Lung (tissue), 12 donors: ENCODE data around the gene TPRG1. TPM values are rescaled to one million over a fixed set of nuclear protein-coding genes. Genes with fewer than 3 reads are reported as not detected.

Experiments used
- ATAC-seq: fragments of 200-7000 bp; cut with Tn5 transposase; one replicate; pipeline ENCODE4 v1.9.1; 2020; ENCODE audit warnings: moderate number of reproducible peaks; ENCODE audit not compliant: insufficient read depth, low FRiP score
- DNase-seq, 3 donors: peaks; one replicate each; pipeline ENCODE4 v3.0.0-alpha.2; 2013 to 2017
- H3K27ac ChIP-seq, 2 donors: one replicate each; pipeline ENCODE4 v1.5.1; 2013; ENCODE audit warnings: mild to moderate bottlenecking in 2 of 2, moderate library complexity in 2 of 2, control low read depth in 1 of 2, inconsistent platforms in 1 of 2, low read depth in 1 of 2, low read length in 1 of 2
- H3K27me3 ChIP-seq, 3 donors: one replicate each; pipeline ENCODE4 v1.5.1; 2013; ENCODE audit warnings: low read length in 2 of 3; ENCODE audit not compliant: control insufficient read depth in 3 of 3, insufficient read depth in 3 of 3
- H3K36me3 ChIP-seq, 4 donors: one replicate each; pipeline ENCODE4 v1.5.1; 2013; ENCODE audit warnings: low read length in 4 of 4, mild to moderate bottlenecking in 1 of 4, moderate library complexity in 1 of 4; ENCODE audit not compliant: control insufficient read depth in 4 of 4, insufficient read depth in 4 of 4
- H3K4me1 ChIP-seq, 5 donors: one replicate each; pipeline ENCODE4 v1.5.1; 2013; ENCODE audit warnings: low read length in 5 of 5, mild to moderate bottlenecking in 2 of 5, moderate library complexity in 1 of 5; ENCODE audit not compliant: control insufficient read depth in 5 of 5, insufficient read depth in 5 of 5
- H3K4me3 ChIP-seq: one replicate; pipeline ENCODE4 v1.5.1; 2013; ENCODE audit warnings: mild to moderate bottlenecking, control low read depth, moderate library complexity
- H3K9ac ChIP-seq, 2 donors: one replicate each; pipeline ENCODE4 v1.5.1; 2013; ENCODE audit warnings: low read length in 2 of 2, control low read depth in 1 of 2; ENCODE audit not compliant: insufficient read depth in 1 of 2
- H3K9me3 ChIP-seq, 4 donors: one replicate each; pipeline ENCODE4 v1.5.1; 2013; ENCODE audit warnings: low read length in 3 of 4, mild to moderate bottlenecking in 1 of 4, moderate library complexity in 1 of 4; ENCODE audit not compliant: control insufficient read depth in 4 of 4, insufficient read depth in 3 of 4
- WGBS, 2 donors: extraction: QIAGEN DNeasy Blood & Tissue Kit; methylation state at CpG; one replicate each; pipeline ENCODE4 v1.1.7; 2013; 5-methylcytosine and 5-hydroxymethylcytosine counted together
- polyA plus RNA-seq, 2 donors: library from polyadenylated mRNA; stranded (reverse); fragments of 200-250 nt; gene quantifications; one replicate each; pipeline ENCODE4 v1.2.1, GENCODE V29; 2013
- total RNA-seq, 2 donors: library from RNA; depleted of rRNA in 1 of 2; stranded (reverse); fragments of >200 nt in 1 of 2; gene quantifications; one replicate each; pipeline ENCODE4 v1.2.1, GENCODE V29; 2014 to 2021
- TF ChIP-seq, protein P1 (sequence below): IDR thresholded peaks from 2 replicates; pipeline ENCODE4 v1.5.1; 2012; ENCODE audit warnings: mild to moderate bottlenecking; ENCODE audit errors: control extremely low read depth, extremely low read depth
- donor health status: control.
- donor health status: control.
- donor health status: Bipolar disorder and iron deficiency.
- donor health status: healthy.
- donor health status: DM: yes; HTN: yes; CAD: no.

TPRG1 gene
- total and polyA plus RNA-seq, 4 donors = 3.7 to 13.8 (median 9.4) TPM

DNA sequence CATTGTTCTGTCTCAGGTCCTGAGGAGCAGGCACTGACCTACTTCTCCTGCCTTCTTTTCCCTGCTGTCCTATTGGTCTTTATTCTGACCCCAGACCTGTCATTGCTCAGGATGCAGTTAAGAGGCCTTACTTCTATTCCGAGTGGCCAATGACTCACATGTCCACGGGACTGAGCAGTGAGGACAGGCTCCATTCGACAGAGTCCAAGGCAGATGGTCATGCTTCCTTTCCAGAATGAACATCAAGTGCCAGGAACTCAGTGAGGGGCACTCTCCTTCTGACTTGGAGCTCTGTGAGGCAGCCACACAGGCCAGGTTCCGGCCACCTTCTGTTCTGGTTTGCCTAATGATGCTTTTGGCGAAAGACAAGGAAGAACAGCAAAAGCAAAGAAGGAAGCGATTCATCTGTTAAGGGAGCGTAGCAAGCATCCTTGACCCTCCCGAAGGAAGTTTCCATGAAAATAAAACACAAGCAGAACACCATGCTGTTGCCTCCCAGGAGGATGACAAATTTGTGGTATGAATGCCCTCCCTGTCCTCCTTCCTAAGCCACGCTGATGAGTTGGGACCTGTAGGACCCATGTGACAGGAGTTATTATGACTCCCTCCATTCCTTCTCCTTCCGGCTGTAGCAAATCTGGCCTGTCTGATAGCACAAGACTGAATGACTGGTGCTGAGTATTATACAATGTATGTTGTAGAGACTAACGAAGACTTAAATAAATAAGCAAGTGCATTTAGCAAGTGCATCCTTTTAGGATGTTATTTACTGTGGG is 14.4 kb upstream of the TPRG1 start:
- H3K9ac ChIP-seq = no peak overlapping the region
- WGBS, 2 donors = 90 to 92% methylated on average over 11 of the region's 11 CpGs
- ATAC-seq (no peak), DNase-seq (no peak)
- peaks cover 0 to 2% (median 0%) of the 10 kb centered on the region in 5 donors for H3K4me1 ChIP-seq
- no peaks in the 10 kb centered on the region for H3K36me3 ChIP-seq
- H3K27me3 ChIP-seq = no peaks in the 10 kb centered on the region
- H3K27ac ChIP-seq = no peak overlapping the region
- H3K4me3 ChIP-seq = no peak overlapping the region
- peaks cover 0 to 2% (median 0%) of the 10 kb centered on the region in 4 donors for H3K9me3 ChIP-seq
- TF ChIP-seq, protein P1, sequence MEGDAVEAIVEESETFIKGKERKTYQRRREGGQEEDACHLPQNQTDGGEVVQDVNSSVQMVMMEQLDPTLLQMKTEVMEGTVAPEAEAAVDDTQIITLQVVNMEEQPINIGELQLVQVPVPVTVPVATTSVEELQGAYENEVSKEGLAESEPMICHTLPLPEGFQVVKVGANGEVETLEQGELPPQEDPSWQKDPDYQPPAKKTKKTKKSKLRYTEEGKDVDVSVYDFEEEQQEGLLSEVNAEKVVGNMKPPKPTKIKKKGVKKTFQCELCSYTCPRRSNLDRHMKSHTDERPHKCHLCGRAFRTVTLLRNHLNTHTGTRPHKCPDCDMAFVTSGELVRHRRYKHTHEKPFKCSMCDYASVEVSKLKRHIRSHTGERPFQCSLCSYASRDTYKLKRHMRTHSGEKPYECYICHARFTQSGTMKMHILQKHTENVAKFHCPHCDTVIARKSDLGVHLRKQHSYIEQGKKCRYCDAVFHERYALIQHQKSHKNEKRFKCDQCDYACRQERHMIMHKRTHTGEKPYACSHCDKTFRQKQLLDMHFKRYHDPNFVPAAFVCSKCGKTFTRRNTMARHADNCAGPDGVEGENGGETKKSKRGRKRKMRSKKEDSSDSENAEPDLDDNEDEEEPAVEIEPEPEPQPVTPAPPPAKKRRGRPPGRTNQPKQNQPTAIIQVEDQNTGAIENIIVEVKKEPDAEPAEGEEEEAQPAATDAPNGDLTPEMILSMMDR = no peak

- H3K4me3 ChIP-seq = no peak overlapping the region
- H3K4me1 ChIP-seq = peaks cover 0 to 2% (median 0%) of the 10 kb centered on the region in 5 donors
- H3K36me3 ChIP-seq = no peaks in the 10 kb centered on the region
- DNase-seq (no peak), ATAC-seq (no peak)
- TF ChIP-seq, protein P1 = no peak
- no peak overlapping the region for H3K27ac ChIP-seq
- H3K9me3 ChIP-seq = peaks cover 0 to 2% (median 0%) of the 10 kb centered on the region in 4 donors
- no peak overlapping the region for H3K9ac ChIP-seq
- no peaks in the 10 kb centered on the region for H3K27me3 ChIP-seq
- 87 to 88% methylated on average over 7 of the region's 7 CpGs for WGBS, 2 donors
Observed at GRCh38 chr3:189158034-189158433, 13.7 kb upstream of the TPRG1 start.

- Histone ChIP-seq H3K36me3 (no peaks in the 10 kb centered on the region), H3K27me3 (no peaks in the 10 kb centered on the region), H3K9me3 (peaks cover 0 to 2% (median 0%) of the 10 kb centered on the region in 4 donors), H3K9ac (no peak overlapping the region), H3K27ac (peak overlapping the region in 1 of 2 donors; percentile 11), H3K4me3 (no peak overlapping the region), H3K4me1 (peaks cover 0 to 2% (median 0%) of the 10 kb centered on the region in 5 donors)
- no peak for DNase-seq
- ATAC-seq = no peak
- TF ChIP-seq, protein P1 = no peak
- WGBS, 2 donors = 75 to 80% methylated on average over 8 of the region's 8 CpGs
Observed at GRCh38 chr3:189160519-189161309, 11.1 kb upstream of the TPRG1 start.
